ENCODE measurements around the gene PDE7B. TPM values are rescaled to one million over a fixed set of nuclear protein-coding genes. Genes with fewer than 3 reads are reported as not detected.

The PDE7B gene
- total RNA-seq, 4 donors from 2014 or later: 2.9 to 23.6 (median 5.2) TPM

GRCh38 chr6:135890876-135891275 lies 39.4 kb downstream of the PDE7B start:
- TF ChIP-seq CTCF (IDR thresholded peaks at IDR 0.05) (no peak), POLR2AphosphoS5 (IDR thresholded peaks at IDR 0.05) (no peak), EP300 (IDR thresholded peaks at IDR 0.05) (no peak), POLR2A (IDR thresholded peaks at IDR 0.05) (no peak)
- WGBS, 2 donors (ENCODE audit: low coverage in 1 of 2): 64 to 71% methylated on average over 3 to 5 of the region's 5 CpGs

GRCh38 chr6:135891710-135892109 lies 40.2 kb downstream of the PDE7B start:
- Histone ChIP-seq H3K9me3 (no peaks in the 10 kb centered on the region), H3K4me3 (no peak overlapping the region), H3K36me3 (no peaks in the 10 kb centered on the region), H3K27me3 (no peaks in the 10 kb centered on the region), H3K27ac (no peak overlapping the region), H3K4me1 (no peaks in the 10 kb centered on the region)
- TF ChIP-seq EP300 (IDR thresholded peaks at IDR 0.05) (no peak), CTCF (IDR thresholded peaks at IDR 0.05) (no peak), POLR2A (IDR thresholded peaks at IDR 0.05) (no peak), POLR2AphosphoS5 (IDR thresholded peaks at IDR 0.05) (no peak)
- ATAC-seq: no peak

More at GRCh38 chr6:135890876-135891275, 39.4 kb downstream of the PDE7B start:
- H3K27ac ChIP-seq: no peak overlapping the region
- H3K9me3 ChIP-seq: no peaks in the 10 kb centered on the region
- no peaks in the 10 kb centered on the region for H3K27me3 ChIP-seq
- H3K4me3 ChIP-seq: no peak overlapping the region
- no peak for ATAC-seq
- H3K36me3 ChIP-seq: no peaks in the 10 kb centered on the region
- H3K4me1 ChIP-seq: no peaks in the 10 kb centered on the region

- no peak for TF ChIP-seq EP300 (IDR thresholded peaks at IDR 0.05)
- TF ChIP-seq POLR2A (IDR thresholded peaks at IDR 0.05): no peak
- TF ChIP-seq CTCF (IDR thresholded peaks at IDR 0.05): no peak
- no peak for TF ChIP-seq POLR2AphosphoS5 (IDR thresholded peaks at IDR 0.05)
- Histone ChIP-seq H3K27me3 (no peaks in the 10 kb centered on the region), H3K4me3 (no peak overlapping the region), H3K4me1 (no peaks in the 10 kb centered on the region), H3K36me3 (no peaks in the 10 kb centered on the region), H3K27ac (no peak overlapping the region), H3K9me3 (no peaks in the 10 kb centered on the region)
- no peak for ATAC-seq
- WGBS, 2 donors (ENCODE audit: low coverage in 1 of 2): 83 to 86% methylated on average over 7 of the region's 8 CpGs
Measured at GRCh38 chr6:135895231-135895911, 43.9 kb downstream of the PDE7B start.

- H3K27me3 ChIP-seq: no peaks in the 10 kb centered on the region
- TF ChIP-seq POLR2AphosphoS5 (IDR thresholded peaks at IDR 0.05) (no peak), EP300 (IDR thresholded peaks at IDR 0.05) (no peak), CTCF (IDR thresholded peaks at IDR 0.05) (no peak)
- no peak overlapping the region for H3K4me3 ChIP-seq
- peaks cover 0 to 8% (median 0%) of the 10 kb centered on the region in 3 donors for H3K4me1 ChIP-seq
- ATAC-seq: no peak
- H3K36me3 ChIP-seq: no peaks in the 10 kb centered on the region
- no peaks in the 10 kb centered on the region for H3K9me3 ChIP-seq
- no peak overlapping the region for H3K27ac ChIP-seq
- WGBS, 2 donors (ENCODE audit: low coverage in 1 of 2): 83 to 100% methylated on average over 1 of the region's 1 CpG
Measured at GRCh38 chr6:135897087-135897486, 45.6 kb downstream of the PDE7B start.

DNA sequence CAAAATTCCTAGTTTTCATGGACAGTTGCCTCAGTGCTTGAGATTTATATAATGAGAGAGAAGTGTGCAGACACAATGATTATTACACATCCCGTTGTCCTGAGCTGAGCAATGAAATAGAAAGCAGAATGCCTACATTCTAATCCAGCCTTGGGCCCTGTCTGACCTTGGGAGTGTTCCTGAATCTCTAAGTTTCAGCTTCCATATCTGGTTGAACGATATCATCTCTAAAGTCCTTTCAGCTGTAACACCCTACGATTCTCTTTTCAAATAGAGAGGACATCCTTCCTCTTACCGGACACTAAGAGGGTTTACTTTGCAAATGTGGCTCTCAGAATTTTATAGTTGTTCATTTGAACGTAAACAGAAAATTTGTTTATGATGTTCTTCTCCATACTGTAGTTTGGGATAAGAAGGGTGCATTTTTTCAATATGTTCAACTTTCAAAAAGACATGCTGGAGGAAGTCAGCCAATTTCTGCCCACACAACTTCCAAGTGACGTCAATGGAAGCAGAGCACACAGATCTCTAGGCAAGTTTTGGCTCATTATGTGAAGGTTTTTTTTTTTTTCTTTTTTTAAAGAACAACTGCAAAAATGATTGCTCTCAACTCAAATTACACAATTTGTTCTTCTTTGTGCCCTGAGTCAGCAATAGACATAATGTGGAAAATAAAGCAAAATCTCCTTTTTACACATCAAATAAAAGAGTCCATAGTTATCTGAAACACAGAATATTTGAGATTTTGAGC lies 50.4 kb downstream of the PDE7B start:
- 18 to 24% methylated on average over 5 to 6 of the region's 6 CpGs for WGBS, 2 donors (ENCODE audit: low coverage in 1 of 2)
- Histone ChIP-seq H3K4me1 (peaks cover 0 to 32% (median 9%) of the 10 kb centered on the region in 3 donors), H3K9me3 (no peaks in the 10 kb centered on the region), H3K27me3 (no peaks in the 10 kb centered on the region), H3K4me3 (peak overlapping the region in 1 of 2 donors; percentile 5), H3K27ac (peak overlapping the region; percentile 39 to 66 (median 56)), H3K36me3 (no peaks in the 10 kb centered on the region)
- TF ChIP-seq EP300 (IDR thresholded peaks at IDR 0.05) (no peak), POLR2AphosphoS5 (IDR thresholded peaks at IDR 0.05) (peak; percentile 57), POLR2A (IDR thresholded peaks at IDR 0.05) (no peak)
- peak; percentile 66 for ATAC-seq
